HG03103 (cell line): ENCODE results near the gene WBP2.

ENCODE experiments used
- ATAC-seq: cut with Tn5 transposase; IDR thresholded peaks from one replicate; pipeline ENCODE4 v1.9.1; 2021; ENCODE audit warnings: low read depth; ENCODE audit not compliant: unreplicated experiment

Gene WBP2

DNA sequence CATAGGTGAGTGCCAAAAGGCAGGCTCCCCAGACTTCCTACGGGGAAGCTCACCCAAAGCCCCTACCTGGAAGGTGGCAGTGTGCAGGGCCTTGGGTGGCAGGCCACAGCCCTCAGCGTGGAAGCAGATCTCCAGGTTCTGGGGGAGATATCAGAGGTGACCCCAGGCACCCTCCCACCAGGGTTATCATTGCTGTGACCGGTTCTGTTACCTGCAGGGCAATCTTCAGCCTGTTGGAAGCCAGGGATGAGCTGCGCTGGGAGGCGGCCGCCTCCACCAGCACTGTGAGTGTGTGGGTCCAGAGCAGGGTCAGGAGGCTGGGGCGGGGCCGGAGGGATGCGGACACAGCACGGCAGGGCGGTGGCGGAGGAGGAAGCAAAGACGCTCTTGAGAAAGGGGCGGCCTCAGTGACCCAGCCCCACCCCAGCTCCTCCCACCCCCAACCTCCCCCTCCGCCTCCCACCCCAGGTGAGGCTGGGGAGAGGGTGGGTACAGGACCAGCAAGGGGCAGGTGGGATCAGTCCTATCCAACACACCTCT, 24.0 kb downstream of the WBP2 start:
- ATAC-seq, result no peak

DNA sequence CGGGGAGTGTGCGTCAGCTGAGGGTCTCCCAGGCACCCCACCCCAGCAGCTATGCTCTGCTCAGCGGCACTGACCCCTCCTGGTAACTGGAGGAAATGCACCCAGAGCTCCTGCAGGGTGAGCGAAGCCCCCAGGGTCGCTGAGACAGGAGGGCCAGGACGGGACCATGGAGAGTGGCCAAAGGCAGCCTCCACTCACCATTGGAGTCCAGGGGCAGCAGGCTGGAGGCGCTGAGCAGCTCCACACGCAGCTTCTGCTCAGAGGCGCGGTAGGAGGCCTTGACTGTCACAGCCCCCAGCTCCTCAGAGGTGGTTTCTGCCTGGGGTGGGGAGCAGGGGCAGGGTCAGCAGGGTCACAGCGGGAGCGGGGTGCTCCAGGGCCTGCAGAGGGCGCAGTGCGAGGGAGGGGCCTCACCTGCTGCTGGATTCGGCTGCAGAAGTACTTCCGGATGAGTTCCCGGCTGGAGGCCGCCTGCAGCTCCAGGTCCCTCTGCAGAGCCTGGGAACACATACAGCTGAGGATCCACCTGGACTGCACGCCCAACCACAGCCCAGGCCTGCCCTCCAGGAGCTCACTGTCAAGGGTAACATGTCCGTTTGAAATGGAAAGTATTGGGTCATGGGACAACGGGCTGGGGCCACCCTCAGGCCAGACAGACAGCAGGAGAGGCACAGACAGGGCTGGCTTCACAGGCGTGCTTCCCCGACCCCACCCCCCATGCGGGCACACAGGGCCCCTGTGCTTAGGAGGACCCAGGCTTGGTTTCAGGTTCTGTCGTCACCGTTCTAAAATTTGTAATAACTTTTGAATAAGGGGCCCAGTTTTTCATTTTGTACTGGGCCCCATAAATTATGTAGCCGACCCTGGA, 24.7 kb downstream of the WBP2 start:
- ATAC-seq, result no peak

DNA sequence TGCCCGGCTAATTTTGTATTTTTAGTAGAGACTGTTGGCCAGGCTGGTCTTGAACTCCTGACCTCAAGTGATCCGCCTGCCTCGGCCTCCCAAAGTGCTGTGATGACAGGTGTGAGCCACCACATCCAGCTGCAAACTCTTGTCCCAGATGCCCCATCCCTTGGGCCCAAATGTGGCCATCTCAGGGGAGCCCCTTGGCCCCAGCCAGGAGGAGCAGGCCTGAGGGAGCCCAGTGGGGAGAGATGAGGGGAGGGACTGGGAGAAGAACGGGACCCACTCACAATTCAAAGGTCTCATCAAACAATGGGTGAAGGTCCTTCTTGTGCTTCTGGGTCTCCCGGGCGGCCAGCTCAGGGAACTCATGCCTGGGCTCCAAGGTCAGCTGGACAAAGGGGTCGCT, 25.4 kb downstream of the WBP2 start:
- ATAC-seq, result no peak

DNA sequence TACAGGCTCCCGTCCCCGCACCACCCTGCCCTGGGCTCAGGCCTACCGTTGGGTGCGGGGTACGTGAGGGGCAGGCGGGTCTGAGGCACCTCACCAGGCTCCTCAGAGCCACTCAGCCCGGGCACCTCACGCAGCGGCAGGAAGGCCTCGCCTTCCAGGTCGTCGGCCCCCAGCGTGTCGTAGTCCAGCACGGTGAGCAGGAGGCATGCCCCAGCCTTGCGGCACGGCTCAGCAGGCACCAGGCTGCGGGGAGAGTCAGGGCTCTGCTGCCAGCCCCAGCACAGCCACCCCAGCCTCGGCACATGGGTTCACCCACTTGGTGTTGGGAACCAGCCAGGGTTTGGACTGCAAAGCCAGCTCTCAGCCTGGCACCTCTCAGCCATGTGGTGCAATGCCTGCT, 26.4 kb downstream of the WBP2 start:
- ATAC-seq, result no peak

DNA sequence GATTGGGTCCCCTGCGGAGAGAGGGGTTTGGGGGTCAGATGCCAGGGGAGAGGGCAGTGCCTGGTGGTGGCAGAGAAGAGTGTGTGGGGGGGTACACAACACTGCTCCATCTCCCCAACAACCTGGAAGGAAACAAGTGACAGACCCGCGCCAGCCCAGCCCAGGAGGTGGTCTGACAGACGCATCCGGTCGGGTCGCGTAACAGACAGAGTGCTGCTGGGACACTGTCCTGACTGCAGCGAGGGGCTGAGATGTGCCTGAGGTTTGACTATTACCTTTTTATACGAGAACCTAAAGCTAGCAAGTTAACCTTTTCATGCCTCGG, 27.1 kb downstream of the WBP2 start:
- no peak for ATAC-seq

DNA sequence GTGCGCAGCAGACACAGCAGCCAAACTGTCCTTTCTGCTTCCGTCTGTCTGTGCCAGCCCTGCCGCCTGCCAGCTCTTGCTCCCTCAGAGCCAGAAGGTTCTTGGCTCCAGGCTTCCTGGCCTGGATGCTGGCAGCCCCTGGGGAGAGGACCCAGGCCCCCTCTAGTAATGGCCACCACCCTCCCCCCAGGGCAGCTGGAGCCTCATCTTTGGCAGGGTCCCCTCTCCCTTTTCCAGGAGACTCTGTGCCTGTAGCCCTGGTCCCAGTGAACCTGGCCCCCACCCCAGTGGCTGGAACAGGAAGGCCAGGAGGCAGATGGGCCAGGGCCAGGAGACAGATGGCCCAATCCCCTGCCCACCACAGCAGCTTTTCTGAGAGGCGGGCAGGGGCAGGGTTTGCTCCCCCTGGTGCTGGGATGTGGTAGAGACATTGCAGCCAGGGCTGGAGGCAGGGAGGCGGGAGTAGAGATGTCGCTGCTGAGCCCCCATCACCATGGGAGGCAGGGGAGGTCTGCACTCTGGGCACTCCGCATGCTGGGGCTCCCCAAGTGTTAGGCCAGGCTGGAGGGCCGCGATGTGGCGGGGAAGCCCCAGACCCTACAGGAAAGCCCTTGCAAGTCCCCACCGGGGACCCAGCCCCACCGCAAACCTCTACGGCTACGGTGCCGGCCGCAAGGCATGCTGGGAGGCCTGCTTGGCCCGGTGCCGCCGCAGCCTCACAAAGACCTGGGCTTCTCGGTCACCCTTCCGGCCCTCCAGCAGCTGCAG, 27.6 kb downstream of the WBP2 start:
- no peak for ATAC-seq

DNA sequence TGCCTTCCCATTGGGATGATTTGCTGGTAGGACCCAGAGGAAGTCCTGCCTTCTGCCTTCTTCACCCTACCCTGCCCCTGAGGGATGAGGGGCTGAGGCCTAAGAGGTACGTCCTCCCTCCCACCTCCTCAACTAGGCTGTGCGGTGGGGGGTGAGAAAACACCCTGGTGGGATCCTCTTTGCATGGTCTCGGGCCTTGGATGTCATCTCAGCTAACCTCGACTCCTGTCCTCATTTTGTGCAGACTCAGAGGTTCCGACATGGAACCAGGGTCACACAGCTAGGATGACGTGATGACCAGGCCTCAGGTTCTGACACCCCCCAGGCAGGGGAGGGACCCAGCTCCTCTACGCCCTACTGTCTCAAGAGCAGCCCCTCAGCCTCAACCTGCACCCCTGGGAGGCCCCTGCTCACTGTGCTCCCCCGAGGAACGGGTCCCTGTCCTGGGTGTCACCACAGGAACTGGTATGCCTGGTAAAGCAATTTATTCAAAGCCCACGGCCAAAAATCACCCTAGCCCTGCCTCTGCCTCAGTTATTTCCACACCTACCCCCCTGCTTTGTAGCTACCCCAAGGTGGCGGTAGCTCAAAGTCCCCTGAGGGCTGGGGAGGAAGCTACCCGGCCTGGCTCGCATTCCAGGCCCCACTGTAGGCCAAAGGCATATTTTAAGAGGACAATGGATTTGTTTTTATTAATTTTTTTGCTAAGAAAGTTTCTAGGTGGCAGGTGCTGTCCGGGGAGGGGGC, 28.4 kb downstream of the WBP2 start:
- no peak for ATAC-seq

DNA sequence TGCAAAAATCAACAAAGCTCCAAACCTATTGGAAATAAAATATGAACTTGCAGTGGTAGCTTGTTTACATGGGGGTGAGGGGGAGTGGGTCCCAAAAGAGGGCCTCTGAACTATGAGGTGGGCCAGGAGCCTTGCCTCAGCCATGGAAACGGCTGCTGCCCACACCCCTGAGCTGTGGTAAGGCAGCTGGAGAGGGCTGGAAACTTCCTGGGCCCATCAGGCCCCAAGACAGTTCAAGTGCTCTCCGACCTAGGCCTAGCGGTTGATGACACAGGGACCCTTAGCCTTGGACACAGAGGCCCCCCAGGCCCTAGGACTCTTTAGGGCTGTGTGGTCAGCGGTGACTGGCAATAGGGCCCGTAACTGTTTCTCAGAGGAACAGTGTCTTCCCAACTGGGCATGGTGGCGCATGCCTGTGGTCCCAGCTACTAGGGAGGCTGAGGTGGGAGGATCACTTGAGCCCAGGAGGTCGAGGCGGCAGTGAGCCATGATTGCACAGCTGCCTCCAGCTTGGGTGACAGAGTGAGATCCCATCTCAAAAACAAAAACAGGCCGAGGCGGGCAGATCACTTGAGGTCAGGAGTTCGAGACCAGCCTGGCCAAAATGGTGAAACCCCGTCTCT, 29.3 kb downstream of the WBP2 start:
- ATAC-seq, result no peak

DNA sequence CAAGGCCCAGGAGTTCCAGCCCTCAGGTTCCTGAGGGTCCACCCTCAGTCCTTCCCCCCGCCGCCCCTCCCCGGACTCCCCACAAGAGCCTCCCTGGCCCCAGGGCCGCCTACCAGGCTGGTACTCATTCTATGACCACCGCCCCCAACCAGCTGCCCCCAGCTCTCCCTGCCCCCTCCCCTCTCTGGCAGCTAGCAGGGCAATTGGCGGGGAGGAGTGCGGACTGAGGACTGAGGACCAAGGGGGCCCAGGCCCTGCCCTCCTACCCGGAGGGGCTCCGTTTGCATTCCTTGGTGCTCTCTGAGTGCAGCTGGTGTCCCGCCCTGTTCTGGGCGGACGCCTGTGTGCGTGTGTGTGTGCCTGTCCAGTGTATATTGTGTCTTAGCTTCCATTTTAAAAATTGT, 30.0 kb downstream of the WBP2 start:
- no peak for ATAC-seq

DNA sequence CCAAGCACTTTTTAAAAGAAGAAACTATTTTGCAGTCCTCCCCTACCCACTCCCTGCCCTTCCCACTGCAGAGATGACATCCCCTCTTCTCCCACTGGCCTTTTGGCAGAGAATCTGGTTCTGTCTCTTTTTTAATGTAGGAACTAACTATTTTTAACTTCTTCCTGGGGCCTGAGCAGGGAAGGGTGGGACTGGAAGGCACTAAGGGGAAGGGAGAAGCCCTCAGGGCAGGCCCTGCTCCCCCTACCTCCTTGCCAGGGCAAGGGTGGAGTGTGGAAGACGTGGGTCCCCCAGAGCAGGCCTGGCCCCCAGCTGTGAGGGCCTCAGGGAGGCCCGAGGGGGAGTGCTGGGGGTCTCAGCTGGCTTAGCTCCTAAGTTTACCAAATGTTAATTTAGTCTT, 30.5 kb downstream of the WBP2 start:
- no peak for ATAC-seq

DNA sequence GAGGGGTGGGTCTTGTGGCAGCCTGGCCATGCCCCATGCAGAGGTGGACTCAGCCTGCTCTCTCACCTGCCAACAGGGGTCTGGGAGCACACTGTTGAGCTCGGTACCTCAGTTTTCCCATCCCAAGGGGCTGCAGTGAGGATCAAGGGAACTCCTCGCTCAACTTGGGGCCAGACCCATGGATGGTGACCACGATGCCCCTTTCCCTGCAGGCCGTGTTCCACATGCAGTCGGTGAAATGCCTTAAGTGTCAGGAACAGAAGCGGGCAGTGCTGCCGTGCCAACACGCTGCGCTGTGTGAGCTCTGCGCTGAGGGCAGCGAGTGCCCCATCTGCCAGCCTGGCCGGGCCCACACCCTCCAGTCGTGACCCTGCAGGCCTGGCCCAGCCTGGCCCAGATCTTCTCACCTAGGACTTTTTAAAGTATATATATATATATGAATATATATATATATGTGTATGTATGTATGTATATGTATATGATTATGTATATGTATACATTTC, 31.0 kb downstream of the WBP2 start:
- no peak for ATAC-seq

DNA sequence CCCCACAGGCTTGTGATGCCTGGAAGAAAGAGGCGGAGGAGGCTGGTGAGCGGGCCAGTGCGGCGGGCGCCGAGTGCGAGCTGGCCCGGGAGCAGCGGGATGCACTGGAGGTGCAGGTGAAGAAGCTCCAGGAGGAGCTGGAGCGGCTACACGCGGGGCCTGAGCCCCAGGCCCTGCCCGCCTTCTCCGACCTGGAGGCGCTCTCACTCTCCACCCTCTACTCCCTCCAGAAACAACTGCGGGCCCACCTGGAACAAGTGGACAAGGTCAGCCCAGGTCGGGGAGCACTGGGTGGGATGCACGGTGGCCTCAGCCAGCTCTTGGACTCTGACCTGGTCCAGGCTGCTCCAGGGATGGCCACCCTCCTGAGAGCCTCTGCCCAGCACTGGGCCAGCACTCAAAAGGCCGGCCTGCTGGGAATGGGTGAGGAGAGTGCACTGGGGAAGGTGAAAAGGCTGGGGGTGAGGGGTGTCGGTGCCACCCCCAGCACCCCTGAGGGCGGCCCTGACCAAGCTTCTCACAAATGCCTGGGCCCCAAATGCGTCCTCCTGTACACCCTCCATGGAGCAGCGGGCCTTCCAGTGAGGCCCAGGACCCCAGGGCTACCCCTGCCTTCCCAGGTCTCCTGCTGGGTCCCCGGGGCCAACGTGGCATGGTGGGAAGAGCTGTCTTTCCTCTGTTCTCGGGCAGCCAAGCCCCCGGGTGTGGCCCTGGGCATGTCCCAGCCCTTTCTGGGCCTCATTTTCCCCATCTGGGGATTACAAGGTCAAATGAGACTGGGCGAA, 31.7 kb downstream of the WBP2 start:
- ATAC-seq, result no peak

DNA sequence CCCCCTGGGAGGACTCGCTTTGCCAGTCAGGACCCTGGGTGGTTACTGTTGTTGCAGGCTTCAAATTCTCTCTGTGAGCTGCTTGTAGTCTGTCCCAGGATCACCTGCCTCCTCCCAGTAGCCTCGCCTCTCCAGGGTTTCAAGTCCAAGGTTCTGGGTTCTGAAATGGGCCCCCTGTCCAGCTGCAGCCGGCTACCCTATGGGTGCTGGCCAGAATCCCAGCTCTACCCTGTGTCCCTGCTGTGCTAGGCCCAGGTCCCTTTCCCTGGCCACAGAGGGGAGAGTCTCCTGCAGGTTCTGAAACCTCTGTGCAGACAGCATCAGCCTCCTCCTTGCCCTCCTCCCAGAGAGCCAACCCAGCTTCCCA, 32.4 kb downstream of the WBP2 start:
- ATAC-seq, result no peak

DNA sequence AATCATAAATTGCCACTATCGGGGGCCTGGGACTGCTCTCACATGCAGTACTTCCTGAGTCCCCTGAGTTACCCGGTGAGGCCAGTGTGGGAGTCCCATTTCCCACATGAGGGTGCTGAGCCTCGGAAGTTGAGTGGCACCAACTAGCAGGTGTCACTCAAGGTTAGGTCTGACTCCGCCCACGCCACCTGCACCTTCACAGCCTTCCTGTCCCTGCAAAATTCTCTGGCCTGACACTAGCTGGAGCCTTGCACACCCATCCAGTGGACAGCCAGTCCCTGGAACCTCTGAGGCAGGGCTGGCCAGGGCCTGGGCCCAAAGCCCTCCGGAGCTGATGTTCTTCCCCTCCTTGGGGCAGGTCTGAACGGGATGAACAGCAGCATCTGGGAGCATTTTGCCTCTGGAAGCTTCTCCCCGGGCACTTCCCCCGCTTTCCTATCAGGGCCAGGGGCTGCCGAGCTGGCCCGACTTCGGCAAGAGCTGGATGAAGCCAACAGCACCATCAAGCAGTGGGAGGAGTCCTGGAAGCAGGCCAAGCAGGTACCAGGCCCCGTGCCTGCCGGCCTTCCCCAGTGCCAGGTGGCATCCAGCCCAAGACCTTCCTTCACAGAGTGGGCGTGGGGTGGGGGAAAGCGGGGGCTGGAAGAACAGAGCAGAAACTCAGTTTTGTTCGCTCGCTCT, 32.9 kb downstream of the WBP2 start:
- no peak for ATAC-seq

DNA sequence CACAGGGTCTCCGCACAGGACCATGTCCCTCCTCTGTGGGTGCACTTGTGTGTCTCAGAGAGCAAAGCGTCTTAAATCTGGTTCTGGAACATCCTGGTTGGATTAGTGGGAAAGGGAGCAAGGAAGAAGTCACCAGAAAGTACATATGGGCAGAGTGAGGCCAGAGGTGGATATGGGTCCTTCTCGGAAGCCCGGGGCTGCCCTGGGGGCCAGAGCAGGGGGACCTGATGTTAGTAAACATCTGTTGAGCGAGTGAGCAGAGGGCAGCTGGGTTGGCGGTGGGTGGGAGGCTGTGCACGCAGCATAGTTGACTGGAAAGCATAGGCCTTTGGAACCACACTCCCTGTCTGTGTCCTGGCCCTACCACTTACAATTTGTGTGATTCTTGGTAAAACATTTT, 33.6 kb downstream of the WBP2 start:
- ATAC-seq, result no peak

DNA sequence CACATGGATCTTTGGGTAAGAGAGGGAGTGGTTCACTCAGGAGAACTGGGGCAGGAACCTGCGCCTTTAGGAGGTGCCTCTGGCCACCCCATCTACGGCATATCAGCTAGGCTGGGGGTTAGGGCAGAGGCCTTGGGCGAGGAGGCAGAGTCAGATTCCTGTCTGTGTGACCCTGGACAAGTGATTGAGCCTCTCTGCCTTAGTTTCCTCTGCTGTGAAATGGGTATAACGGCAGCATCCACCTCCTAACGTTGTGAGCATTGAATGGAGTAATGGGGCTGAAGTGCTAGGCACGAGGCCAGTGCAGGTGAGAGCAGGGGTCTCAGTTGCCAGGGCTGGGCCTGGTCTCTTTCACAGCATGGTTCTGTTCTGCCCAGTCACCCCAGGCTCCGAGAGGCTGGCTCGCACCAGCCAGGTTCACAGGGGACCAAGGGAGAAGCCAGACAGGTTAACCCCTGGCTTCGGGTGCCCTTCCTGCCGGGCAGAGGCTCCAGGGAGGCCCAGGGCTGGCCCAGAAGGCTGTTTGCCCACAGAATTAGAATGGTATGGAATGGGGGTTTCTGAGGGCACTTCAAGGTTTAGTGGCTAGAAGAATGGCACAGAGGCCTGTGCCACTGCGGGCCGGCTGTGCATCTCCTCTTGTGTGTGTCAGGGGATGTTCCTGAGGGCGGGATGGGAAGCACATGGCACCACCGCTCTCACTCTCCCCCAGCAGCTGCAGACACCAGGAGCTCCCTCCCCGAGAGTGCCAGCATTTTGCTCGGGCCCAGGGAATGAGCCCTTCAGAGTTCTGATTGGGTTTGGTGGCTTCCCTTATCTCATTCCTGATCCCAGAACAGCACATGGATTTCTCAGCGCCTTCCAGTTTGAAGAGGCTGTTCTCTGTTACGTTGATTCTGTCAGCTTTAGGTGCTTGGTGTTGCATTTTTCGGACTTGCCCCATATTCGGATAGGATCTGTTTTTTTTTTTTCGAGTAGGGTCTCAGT, 34.7 kb downstream of the WBP2 start:
- no peak for ATAC-seq

DNA sequence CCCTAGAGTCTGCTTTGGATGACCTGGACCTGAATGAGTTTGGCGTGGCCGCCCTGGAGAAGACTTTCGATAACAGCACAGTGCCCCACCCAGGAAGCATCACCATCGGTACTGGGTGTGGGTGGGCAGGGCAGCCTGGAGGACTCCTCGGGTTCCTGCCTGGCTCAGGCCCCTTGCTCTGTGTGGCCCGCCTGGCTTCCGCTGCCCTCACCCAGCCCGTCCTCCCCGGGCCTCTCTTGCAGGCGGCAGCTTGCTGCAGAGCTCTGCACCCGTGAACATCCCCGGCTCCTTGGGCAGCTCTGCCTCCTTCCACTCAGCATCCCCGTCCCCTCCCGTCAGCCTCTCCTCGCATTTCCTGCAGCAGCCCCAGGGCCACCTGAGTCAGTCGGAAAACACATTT, 35.5 kb downstream of the WBP2 start:
- ATAC-seq, result no peak

DNA sequence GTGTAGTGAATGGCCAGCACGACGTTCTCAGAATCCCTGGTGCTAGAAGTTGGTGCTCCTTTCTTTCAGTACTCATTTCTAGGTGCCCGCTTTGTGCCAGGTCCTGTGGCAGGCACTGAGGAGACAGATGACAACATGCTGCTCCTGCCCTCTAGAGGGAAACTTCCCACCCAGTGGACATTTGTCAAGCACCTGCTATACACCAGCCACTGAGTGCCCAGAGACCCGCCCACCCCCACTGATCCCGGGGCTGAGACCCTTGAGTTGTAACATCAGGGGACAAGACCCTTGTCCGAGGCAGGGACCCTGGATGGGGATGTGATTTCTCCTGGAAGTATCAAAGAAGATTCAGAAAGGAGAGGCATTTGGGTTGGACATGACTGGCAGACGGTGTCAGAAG, 36.0 kb downstream of the WBP2 start:
- ATAC-seq, result no peak
